ENCODE data around the gene ANO6. TPM values are rescaled to one million over a fixed set of nuclear protein-coding genes. Genes with fewer than 3 reads are reported as not detected.
"Not testable (repeated sequence)": the region's sequence is repeated elsewhere in the genome, so short reads cannot be mapped to it uniquely, and the experiment has no call there.

ANO6 gene
- total and polyA plus RNA-seq, 2 donors (not counting 1 experiment from before 2014, with no cell fraction given) = 6.6 to 19.5 TPM

GRCh38 chr12:45235087-45236025, 19.5 kb downstream of the ANO6 start:
- Histone ChIP-seq H2AFZ (ENCODE audit: insufficient read depth, low read depth, low read length, poor library complexity, severe bottlenecking) (no peak overlapping the region), H3K27ac (ENCODE audit: low read length in 2 of 2) (no peak overlapping the region), H3K79me2 (ENCODE audit: control insufficient read depth, insufficient read depth, low read length) (peaks cover 3% of the 10 kb centered on the region), H3K36me3 (replicated peaks in 1 of 2; ENCODE audit: control extremely low read depth in 1 of 2, control insufficient read depth in 1 of 2, extremely low read depth in 1 of 2, insufficient read depth in 2 of 2, low read length in 1 of 2) (no peaks in the 10 kb centered on the region), H3K4me2 (replicated peaks; ENCODE audit: low read depth, low read length, poor library complexity, severe bottlenecking) (no peak overlapping the region), H3K9me3 (ENCODE audit: control extremely low read depth in 1 of 3, control insufficient read depth in 2 of 3, insufficient read depth in 1 of 3, low read length in 2 of 3) (peaks cover 0 to 1% (median 0%) of the 10 kb centered on the region in 3 donors), H3K9ac (ENCODE audit: low read length) (no peak overlapping the region), H3K27me3 (replicated peaks in 1 of 4; ENCODE audit: control extremely low read depth in 1 of 4, control insufficient read depth in 3 of 4, insufficient read depth in 4 of 4, low read length in 3 of 4) (no peaks in the 10 kb centered on the region), H3K4me1 (ENCODE audit: control insufficient read depth in 2 of 2, insufficient read depth in 2 of 2, low read length in 2 of 2) (no peaks in the 10 kb centered on the region), H4K20me1 (ENCODE audit: control insufficient read depth, insufficient read depth, low read length, poor library complexity, severe bottlenecking) (no peaks in the 10 kb centered on the region), H3K4me3 (ENCODE audit: control extremely low read depth in 1 of 5, extremely low read depth in 1 of 5, insufficient read depth in 1 of 5, low read depth in 2 of 5, low read length in 4 of 5) (no peak overlapping the region)
- no peaks in the 10 kb centered on the region for H3K9me3 Mint-ChIP-seq (ENCODE audit: insufficient read depth)
- ATAC-seq (ENCODE audit: low read depth) = no peak
- intact Hi-C loops (cut with micrococcal nuclease) = no loop called here
- POLR2A ChIA-PET = no interaction called here
- WGBS (ENCODE audit: insufficient coverage) = 100% methylated on average over 3 of the region's 4 CpGs
- H3K4me3 Mint-ChIP-seq = no peak overlapping the region
- no peak for DNase-seq
- peaks cover 14% of the 10 kb centered on the region for H3K4me1 Mint-ChIP-seq
- peak overlapping the region; percentile 23 for H3K27ac Mint-ChIP-seq
- CTCF ChIA-PET = no interaction called here
- H3K27me3 Mint-ChIP-seq = no peaks in the 10 kb centered on the region
- no peak for TF ChIP-seq CTCF (IDR thresholded peaks at IDR 0.05)

- peaks cover 16% of the 10 kb centered on the region for H3K4me1 Mint-ChIP-seq
- POLR2A ChIA-PET; CTCF ChIA-PET; H3K9me3 Mint-ChIP-seq (ENCODE audit: insufficient read depth); H3K9me3 ChIP-seq (ENCODE audit: control extremely low read depth in 1 of 3, control insufficient read depth in 2 of 3, insufficient read depth in 1 of 3, low read length in 2 of 3); H4K20me1 ChIP-seq (ENCODE audit: control insufficient read depth, insufficient read depth, low read length, poor library complexity, severe bottlenecking); H3K27ac Mint-ChIP-seq; H3K4me1 ChIP-seq (ENCODE audit: control insufficient read depth in 2 of 2, insufficient read depth in 2 of 2, low read length in 2 of 2); intact Hi-C loops (cut with micrococcal nuclease); H3K9ac ChIP-seq (ENCODE audit: low read length); H3K4me2 ChIP-seq (replicated peaks; ENCODE audit: low read depth, low read length, poor library complexity, severe bottlenecking); ATAC-seq (ENCODE audit: low read depth); H3K4me3 Mint-ChIP-seq; H3K27me3 Mint-ChIP-seq; H3K36me3 ChIP-seq (replicated peaks in 1 of 2; ENCODE audit: control extremely low read depth in 1 of 2, control insufficient read depth in 1 of 2, extremely low read depth in 1 of 2, insufficient read depth in 2 of 2, low read length in 1 of 2); H2AFZ ChIP-seq (ENCODE audit: insufficient read depth, low read depth, low read length, poor library complexity, severe bottlenecking); DNase-seq; H3K27ac ChIP-seq (ENCODE audit: low read length in 2 of 2); H3K4me3 ChIP-seq (ENCODE audit: control extremely low read depth in 1 of 5, extremely low read depth in 1 of 5, insufficient read depth in 1 of 5, low read depth in 2 of 5, low read length in 4 of 5); H3K79me2 ChIP-seq (ENCODE audit: control insufficient read depth, insufficient read depth, low read length); H3K27me3 ChIP-seq (replicated peaks in 1 of 4; ENCODE audit: control extremely low read depth in 1 of 4, control insufficient read depth in 3 of 4, insufficient read depth in 4 of 4, low read length in 3 of 4): not testable (repeated sequence)
- WGBS (ENCODE audit: insufficient coverage) = no CpG with 5 or more reads among the region's 2 CpGs
These were observed 20.5 kb downstream of the ANO6 start for GRCh38 chr12:45236383-45236782.

Data from B cell (primary cell).